ENCODE data around the gene TASOR2.

The TASOR2 gene

DNA sequence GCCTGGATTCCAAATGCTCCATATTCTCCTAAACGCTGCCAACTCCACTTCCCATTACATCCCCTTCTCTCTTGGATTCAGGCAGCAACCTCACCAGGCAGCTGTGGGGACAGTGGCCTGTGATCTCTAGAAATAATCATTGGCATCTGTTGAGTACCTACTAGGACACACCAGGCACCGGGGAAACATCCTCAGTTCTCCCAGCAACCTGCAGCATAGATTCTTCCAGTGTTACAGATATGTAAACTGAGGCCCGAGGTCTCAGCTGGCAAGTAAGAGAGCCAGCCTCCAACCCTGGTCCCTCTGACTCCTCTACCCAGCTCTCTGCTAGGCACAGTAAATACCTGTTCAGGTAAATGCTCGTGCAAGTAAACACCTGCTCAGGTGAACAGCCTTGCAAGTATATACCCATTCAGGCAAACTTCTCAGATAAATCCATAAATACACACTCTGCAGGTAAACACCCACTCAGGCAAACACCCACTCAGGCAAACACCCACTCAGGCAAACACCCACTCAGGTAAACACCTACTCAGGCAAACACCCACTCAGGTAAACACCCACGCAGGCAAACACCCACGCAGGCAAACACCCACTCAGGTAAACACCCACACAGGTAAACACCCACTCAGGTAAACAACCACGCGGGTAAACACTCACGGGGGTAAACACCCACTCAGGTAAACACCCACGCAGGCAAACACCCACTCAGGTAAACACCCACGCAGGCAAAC is 37.0 kb upstream of the TASOR2 start:
- ChIA-PET CTCF (interaction anchor here (1.0 to 1.5 kb wide), 3 partner anchors 9 to 25 kb away, joined by 3 to 6 read pairs (median 4); no protein-coding TSS in a partner anchor), POLR2A (no interaction called here)

DNA sequence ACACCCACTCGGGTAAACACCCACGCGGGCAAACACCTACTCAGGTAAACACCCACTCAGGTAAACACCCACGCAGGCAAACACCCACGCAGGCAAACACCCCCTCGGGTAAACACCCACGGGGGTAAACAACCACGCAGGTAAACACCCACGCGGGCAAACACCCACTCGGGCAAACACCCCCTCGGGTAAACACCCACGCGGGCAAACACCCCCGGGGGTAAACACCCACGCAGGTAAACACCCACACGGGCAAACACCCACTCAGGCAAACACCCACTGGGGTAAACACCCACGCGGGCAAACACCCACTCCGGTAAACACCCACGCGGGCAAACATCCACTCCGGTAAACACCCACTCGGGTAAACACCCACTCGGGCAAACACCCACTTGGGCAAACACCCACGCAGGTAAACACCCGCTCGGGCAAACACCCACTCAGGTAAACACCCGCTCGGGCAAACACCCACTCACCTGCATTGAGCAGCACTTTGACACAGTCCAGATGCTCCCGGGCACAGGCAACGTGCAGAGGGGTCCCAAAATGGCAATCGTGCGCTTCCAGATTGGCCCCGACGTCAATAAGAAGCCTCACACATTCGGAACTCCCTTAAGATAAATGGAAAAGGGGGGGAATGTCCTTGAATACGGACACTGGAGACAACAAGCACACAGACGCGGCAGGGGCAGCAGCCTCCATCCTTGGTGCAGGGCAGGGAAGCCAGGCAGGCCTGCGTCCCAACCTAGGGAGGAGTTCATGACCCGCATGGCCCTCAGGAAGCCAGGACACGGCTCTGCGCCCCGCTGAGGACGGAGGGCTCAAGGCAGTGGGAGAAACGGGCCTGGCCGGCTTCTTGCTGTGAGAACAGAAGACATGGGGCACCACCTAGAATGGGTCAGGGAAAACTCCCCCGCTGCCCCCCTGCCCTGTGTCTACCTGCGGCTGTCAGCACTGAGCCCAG is 35.9 kb upstream of the TASOR2 start:
- POLR2A ChIA-PET = no interaction called here
- CTCF ChIA-PET = no interaction called here
- TF ChIP-seq, protein P1, sequence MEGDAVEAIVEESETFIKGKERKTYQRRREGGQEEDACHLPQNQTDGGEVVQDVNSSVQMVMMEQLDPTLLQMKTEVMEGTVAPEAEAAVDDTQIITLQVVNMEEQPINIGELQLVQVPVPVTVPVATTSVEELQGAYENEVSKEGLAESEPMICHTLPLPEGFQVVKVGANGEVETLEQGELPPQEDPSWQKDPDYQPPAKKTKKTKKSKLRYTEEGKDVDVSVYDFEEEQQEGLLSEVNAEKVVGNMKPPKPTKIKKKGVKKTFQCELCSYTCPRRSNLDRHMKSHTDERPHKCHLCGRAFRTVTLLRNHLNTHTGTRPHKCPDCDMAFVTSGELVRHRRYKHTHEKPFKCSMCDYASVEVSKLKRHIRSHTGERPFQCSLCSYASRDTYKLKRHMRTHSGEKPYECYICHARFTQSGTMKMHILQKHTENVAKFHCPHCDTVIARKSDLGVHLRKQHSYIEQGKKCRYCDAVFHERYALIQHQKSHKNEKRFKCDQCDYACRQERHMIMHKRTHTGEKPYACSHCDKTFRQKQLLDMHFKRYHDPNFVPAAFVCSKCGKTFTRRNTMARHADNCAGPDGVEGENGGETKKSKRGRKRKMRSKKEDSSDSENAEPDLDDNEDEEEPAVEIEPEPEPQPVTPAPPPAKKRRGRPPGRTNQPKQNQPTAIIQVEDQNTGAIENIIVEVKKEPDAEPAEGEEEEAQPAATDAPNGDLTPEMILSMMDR (IDR thresholded peaks at IDR 0.05; ENCODE audit: control extremely low read depth, extremely low read depth, low read depth, missing control alignments) = no peak
- DNase-seq (ENCODE audit: extremely low spot score) = no peak

More for the DNA sequence above, 37.0 kb upstream of the TASOR2 start:
- no peak for DNase-seq (ENCODE audit: extremely low spot score)
- TF ChIP-seq, protein P1 (IDR thresholded peaks at IDR 0.05; ENCODE audit: control extremely low read depth, extremely low read depth, low read depth, missing control alignments) = no peak

DNA sequence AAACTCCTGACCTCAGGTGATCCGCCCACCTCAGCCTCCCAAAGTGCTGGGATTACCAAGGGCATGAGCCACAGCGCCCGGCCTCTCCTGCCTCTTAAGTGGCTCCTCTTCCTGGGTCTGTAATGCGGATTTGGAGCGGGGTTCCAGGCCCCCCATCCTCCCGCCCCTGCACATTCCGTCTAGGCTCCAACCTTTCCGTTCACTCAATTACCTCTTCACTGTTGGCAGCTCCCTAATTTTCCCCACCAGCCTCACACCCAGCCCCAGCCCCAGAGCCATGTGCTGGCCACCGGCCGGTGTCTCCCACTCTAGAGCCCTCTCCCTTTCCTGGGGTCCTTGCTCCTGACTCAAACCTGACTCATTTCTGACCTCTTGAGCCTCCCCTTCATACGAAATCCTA is 34.9 kb upstream of the TASOR2 start:
- ChIA-PET CTCF (no interaction called here), POLR2A (no interaction called here)
- no peak for DNase-seq (ENCODE audit: extremely low spot score)
- TF ChIP-seq, protein P1 (IDR thresholded peaks at IDR 0.05; ENCODE audit: control extremely low read depth, extremely low read depth, low read depth, missing control alignments) = no peak

DNA sequence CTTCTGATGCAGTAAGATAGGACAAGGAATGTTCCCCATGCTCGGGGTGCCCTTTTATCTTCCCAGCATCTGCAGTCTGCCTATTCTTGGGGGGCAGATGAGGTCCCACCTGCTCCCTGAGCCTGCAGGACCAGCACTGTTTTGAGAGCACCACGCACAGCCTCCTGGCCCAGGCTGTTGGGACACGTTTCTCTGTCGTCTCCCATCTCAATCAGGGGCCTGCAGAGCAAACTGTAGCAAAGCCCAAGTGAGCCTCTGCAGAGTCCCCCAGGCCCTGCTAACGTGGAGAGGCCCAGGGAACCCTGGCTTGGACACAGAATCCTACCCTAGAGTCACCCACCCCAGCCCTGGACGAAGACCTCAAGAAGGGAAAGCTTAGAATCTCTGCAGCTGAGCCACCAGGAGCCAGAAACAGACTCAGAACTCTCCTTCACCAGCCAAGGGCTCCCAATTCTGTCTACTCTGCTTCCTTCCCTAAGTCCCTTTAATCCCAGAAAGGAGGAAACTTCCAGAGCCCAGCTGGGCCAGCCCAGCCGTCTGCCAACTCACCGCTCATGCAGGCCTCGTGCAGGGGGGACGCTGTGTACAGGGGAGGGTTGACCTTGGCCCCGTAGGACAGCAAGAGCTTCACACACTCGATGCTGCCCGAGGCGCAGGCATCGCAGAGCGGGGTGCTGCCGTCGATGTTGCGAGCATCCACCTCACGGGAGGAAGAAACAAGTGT is 33.8 kb upstream of the TASOR2 start:
- ChIA-PET POLR2A (no interaction called here), CTCF (interaction anchor here (1.3 to 1.9 kb wide), 2 partner anchors 19 to 21 kb away, joined by 3 to 11 read pairs; no protein-coding TSS in a partner anchor)
- TF ChIP-seq, protein P1 (IDR thresholded peaks at IDR 0.05; ENCODE audit: control extremely low read depth, extremely low read depth, low read depth, missing control alignments) = no peak
- DNase-seq (ENCODE audit: extremely low spot score) = no peak

DNA sequence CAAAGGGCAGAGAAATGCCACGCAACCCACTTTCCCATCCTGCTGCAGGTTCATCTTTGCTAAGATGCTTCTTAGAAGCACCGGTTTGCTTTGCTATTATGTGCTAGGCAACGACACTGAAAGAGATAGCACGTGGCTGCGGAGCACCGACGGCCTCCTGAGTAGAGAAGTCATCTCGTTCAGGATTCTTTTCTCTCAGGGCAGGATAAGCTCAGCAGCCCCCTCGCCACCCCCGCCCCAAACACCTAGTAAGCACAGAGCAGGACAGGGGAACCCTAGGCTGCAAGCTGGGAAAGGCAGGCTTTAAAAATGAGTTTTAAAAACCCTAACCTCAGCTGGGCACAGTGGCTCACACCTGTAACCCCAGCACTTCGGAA is 33.3 kb upstream of the TASOR2 start:
- DNase-seq (ENCODE audit: extremely low spot score) = no peak
- TF ChIP-seq, protein P1 (IDR thresholded peaks at IDR 0.05; ENCODE audit: control extremely low read depth, extremely low read depth, low read depth, missing control alignments) = no peak
- POLR2A ChIA-PET = no interaction called here
- CTCF ChIA-PET = interaction anchor here (0.7 to 1.9 kb wide), 3 partner anchors 18 to 29 kb away, joined by 3 to 11 read pairs (median 3); no protein-coding TSS in a partner anchor

DNA sequence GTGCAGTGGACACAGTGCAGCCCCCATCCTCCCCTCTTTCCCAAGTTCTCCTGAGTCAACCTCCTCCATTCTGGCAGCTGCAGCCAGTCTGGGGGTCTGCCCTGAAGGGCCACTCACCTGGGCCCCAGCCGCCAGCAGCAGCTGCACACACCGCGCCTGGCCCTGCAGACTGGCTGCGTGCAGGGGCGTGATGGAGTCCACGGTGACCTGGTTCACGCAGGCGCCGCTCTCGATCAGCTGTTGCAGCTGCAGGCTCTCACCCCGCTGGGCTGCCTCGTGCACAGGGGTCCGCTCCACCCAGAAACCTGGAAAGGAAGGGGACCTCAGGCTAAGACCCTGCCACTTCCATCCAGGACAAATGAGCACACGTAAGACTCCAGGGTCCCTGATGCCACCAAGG is 31.9 kb upstream of the TASOR2 start:
- no peak for DNase-seq (ENCODE audit: extremely low spot score)
- TF ChIP-seq, protein P1 (IDR thresholded peaks at IDR 0.05; ENCODE audit: control extremely low read depth, extremely low read depth, low read depth, missing control alignments) = no peak
- ChIA-PET CTCF (interaction anchor here (1.0 to 1.1 kb wide), 2 partner anchors 23 to 29 kb away, joined by 3 read pairs; no protein-coding TSS in a partner anchor), POLR2A (no interaction called here)

All from GM10248 (cell line).